ENCODE data around the gene MAN2A1.

Gene MAN2A1

DNA sequence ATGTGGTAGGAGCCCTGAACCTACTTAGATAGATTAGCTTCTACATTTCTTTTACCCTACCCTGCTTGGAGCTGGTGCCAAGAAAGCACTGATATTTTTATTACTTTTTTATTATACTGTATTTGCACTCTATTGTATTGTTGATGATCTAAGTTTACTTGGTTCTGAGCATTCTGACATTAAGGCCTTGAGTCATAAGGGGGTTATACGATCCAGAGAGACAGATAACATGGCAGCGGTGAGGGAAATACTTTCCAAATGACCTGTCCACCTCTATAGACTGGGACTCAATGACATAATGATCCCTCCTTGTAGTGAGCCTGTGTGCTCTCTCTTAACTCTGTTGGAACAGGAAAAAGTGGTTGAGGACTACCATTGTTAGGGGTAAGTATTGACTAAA is 176.3 kb downstream of the MAN2A1 start:
- Histone ChIP-seq H3K27ac (ENCODE audit: low read depth, low read length) (no peak overlapping the region), H3K4me3 (ENCODE audit: low read depth in 1 of 5, low read length in 5 of 5) (no peak overlapping the region), H3K27me3 (ENCODE audit: control insufficient read depth in 5 of 5, insufficient read depth in 4 of 5, low read length in 5 of 5) (no peaks in the 10 kb centered on the region), H3K9me3 (ENCODE audit: control insufficient read depth in 5 of 5, low read length in 5 of 5) (no peaks in the 10 kb centered on the region), H3K36me3 (ENCODE audit: control insufficient read depth in 5 of 5, insufficient read depth in 5 of 5, low read length in 5 of 5) (peaks cover 20 to 42% (median 38%) of the 10 kb centered on the region in 5 donors), H3K4me1 (ENCODE audit: control insufficient read depth in 5 of 5, insufficient read depth in 5 of 5, low read length in 5 of 5) (peaks cover 0 to 2% (median 0%) of the 10 kb centered on the region in 5 donors), H3K9ac (ENCODE audit: low read length in 5 of 5) (no peak overlapping the region)

DNA sequence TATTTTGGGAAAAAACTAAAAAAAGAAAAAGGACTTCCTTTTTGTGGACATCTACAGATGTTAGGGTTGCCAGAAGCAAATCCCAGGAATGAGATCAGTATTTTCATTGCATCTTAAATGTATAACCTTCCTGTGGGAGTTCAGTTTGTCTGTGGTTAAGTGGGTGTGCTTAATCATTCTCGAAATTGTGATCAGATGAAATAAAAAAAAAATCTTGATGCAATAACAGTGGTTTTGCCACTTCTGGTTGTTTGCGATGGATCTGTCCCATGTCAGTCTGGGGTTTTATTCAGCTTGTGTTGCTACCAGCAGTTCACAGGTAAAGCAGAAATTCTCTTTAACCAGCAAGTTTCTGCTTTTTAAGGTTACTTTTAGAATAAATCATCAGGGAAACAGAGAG is 179.0 kb downstream of the MAN2A1 start:
- Histone ChIP-seq H3K9me3 (ENCODE audit: control insufficient read depth in 5 of 5, low read length in 5 of 5) (peaks cover 0 to 4% (median 0%) of the 10 kb centered on the region in 5 donors), H3K4me1 (ENCODE audit: control insufficient read depth in 5 of 5, insufficient read depth in 5 of 5, low read length in 5 of 5) (peaks cover 0 to 2% (median 0%) of the 10 kb centered on the region in 5 donors), H3K36me3 (ENCODE audit: control insufficient read depth in 5 of 5, insufficient read depth in 5 of 5, low read length in 5 of 5) (peaks cover 16 to 31% (median 29%) of the 10 kb centered on the region in 5 donors), H3K9ac (ENCODE audit: low read length in 5 of 5) (no peak overlapping the region), H3K27me3 (ENCODE audit: control insufficient read depth in 5 of 5, insufficient read depth in 4 of 5, low read length in 5 of 5) (no peaks in the 10 kb centered on the region), H3K27ac (ENCODE audit: low read depth, low read length) (no peak overlapping the region), H3K4me3 (ENCODE audit: low read depth in 1 of 5, low read length in 5 of 5) (no peak overlapping the region)

DNA sequence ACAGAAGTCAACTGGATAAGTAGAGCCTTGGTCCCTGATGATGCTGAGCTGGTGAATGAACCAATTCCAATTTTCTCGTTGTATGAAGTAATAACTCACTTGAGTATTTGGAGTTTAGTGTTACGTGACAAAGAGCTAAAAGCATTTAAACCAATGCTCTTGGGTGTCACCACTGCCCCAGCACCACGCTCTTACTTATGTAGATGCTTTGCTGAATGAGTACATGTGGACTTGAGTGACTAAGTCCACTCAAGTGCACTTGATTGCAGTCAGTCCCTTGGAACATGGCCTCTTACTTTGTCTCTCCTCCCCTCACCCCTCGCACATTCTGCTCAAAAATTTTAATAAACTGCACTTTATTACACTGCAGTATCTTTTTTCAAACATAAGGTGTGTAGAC is 184.0 kb downstream of the MAN2A1 start:
- peaks cover 0 to 2% (median 0%) of the 10 kb centered on the region in 5 donors for H3K36me3 ChIP-seq (ENCODE audit: control insufficient read depth in 5 of 5, insufficient read depth in 5 of 5, low read length in 5 of 5)
- H3K4me3 ChIP-seq (ENCODE audit: low read depth in 1 of 5, low read length in 5 of 5) = no peak overlapping the region
- no peaks in the 10 kb centered on the region for H3K4me1 ChIP-seq (ENCODE audit: control insufficient read depth in 5 of 5, insufficient read depth in 5 of 5, low read length in 5 of 5)
- no peak overlapping the region for H3K27ac ChIP-seq (ENCODE audit: low read depth, low read length)
- H3K9ac ChIP-seq (ENCODE audit: low read length in 5 of 5) = no peak overlapping the region
- H3K9me3 ChIP-seq (ENCODE audit: control insufficient read depth in 5 of 5, low read length in 5 of 5) = peaks cover 0 to 4% (median 0%) of the 10 kb centered on the region in 5 donors
- no peaks in the 10 kb centered on the region for H3K27me3 ChIP-seq (ENCODE audit: control insufficient read depth in 5 of 5, insufficient read depth in 4 of 5, low read length in 5 of 5)

DNA sequence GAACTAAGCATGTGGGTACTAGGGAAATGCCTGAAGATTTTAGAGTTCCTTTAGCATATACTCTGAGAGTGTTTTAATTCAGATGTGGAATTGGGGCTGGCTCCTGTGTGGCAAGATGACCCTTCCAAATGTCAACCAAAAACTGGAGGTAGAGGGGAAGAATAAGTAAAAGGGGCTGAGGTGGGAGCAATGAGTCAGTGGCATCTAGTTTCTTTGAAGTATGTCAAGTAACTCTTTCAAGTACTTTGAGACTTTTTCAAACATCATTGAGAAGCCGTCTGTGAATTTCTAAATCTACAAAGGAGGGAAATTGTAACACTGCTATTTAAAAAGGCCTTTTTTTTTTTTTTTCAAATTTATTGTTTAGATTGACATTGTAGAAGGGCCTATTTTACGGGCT is 184.4 kb downstream of the MAN2A1 start:
- H3K9me3 ChIP-seq (ENCODE audit: control insufficient read depth in 5 of 5, low read length in 5 of 5) = peaks cover 0 to 4% (median 0%) of the 10 kb centered on the region in 5 donors
- no peaks in the 10 kb centered on the region for H3K36me3 ChIP-seq (ENCODE audit: control insufficient read depth in 5 of 5, insufficient read depth in 5 of 5, low read length in 5 of 5)
- H3K4me1 ChIP-seq (ENCODE audit: control insufficient read depth in 5 of 5, insufficient read depth in 5 of 5, low read length in 5 of 5) = no peaks in the 10 kb centered on the region
- H3K9ac ChIP-seq (ENCODE audit: low read length in 5 of 5) = no peak overlapping the region
- no peak overlapping the region for H3K4me3 ChIP-seq (ENCODE audit: low read depth in 1 of 5, low read length in 5 of 5)
- H3K27ac ChIP-seq (ENCODE audit: low read depth, low read length) = no peak overlapping the region
- H3K27me3 ChIP-seq (ENCODE audit: control insufficient read depth in 5 of 5, insufficient read depth in 4 of 5, low read length in 5 of 5) = no peaks in the 10 kb centered on the region

DNA sequence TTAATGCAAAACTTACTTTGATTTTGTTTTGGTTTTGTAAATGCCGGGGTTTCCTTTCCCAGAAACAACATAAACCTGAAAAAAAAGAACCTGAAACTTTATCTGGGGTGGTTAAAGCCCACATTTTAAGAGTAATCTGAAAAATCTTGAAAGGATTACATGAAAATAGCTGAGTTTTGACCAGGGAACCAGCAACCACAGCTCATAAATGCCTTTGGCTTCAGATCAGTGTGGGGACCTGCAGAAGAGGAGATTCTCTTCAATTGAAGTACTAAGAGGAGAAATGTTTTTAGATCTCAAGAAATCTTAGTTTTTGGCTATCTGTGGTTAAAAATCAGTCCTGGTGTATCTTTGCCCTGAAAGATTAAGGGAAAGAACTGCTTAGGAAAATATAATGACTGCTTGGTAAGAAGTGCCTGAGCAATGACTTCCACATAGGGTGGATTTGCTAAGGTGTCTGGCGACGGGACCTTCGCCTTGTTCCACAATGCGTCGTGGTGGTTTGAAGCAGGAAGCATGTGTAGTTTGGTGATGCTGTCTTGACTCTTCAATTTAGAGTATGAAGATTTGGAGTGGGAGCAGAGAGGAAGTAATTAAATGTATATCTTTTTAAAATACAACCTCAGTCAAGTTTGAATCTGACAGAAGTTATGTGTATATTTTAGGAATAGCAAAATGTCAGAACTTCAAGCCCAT is 186.5 kb downstream of the MAN2A1 start:
- H3K4me3 ChIP-seq (ENCODE audit: low read depth in 1 of 5, low read length in 5 of 5) = no peak overlapping the region
- no peaks in the 10 kb centered on the region for H3K4me1 ChIP-seq (ENCODE audit: control insufficient read depth in 5 of 5, insufficient read depth in 5 of 5, low read length in 5 of 5)
- no peak overlapping the region for H3K9ac ChIP-seq (ENCODE audit: low read length in 5 of 5)
- H3K36me3 ChIP-seq (ENCODE audit: control insufficient read depth in 5 of 5, insufficient read depth in 5 of 5, low read length in 5 of 5) = no peaks in the 10 kb centered on the region
- peaks cover 0 to 4% (median 0%) of the 10 kb centered on the region in 5 donors for H3K9me3 ChIP-seq (ENCODE audit: control insufficient read depth in 5 of 5, low read length in 5 of 5)
- H3K27ac ChIP-seq (ENCODE audit: low read depth, low read length) = no peak overlapping the region
- H3K27me3 ChIP-seq (ENCODE audit: control insufficient read depth in 5 of 5, insufficient read depth in 4 of 5, low read length in 5 of 5) = no peaks in the 10 kb centered on the region

DNA sequence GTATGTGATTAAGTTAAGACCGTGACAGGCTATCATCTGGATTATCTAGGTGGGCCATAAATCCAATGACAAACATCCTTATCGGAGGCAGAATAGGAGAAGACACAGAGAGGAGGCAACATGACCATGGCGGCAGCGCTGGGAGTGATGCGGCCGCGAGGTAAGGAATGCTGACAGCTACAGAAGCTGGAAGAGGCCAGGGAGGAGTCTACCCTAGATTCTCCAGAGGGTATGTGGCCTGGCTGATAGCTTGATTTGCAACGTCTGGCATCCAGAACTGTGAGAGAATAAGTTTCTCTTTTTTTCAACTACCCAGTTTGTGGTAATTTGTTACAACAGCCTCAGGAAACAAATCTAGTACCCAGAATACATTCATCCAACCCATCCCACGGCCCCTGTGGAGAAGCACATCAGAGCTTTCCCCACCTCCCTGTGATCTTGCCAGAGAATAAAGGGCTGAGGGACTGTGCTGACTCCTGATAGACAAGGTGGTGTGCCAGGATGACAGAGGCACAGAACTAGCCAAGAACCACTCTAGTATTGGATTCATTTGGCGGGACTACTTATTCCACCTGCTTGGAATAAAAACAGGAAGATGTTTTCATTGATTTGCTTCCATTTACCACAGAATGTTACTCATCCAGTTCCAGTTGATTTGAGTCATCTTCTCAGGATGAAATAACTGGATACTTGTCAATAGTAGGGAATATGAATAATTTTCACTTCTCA is 187.4 kb downstream of the MAN2A1 start:
- H3K4me3 ChIP-seq (ENCODE audit: low read depth in 1 of 5, low read length in 5 of 5) = no peak overlapping the region
- H3K9ac ChIP-seq (ENCODE audit: low read length in 5 of 5) = no peak overlapping the region
- H3K4me1 ChIP-seq (ENCODE audit: control insufficient read depth in 5 of 5, insufficient read depth in 5 of 5, low read length in 5 of 5) = no peaks in the 10 kb centered on the region
- no peaks in the 10 kb centered on the region for H3K27me3 ChIP-seq (ENCODE audit: control insufficient read depth in 5 of 5, insufficient read depth in 4 of 5, low read length in 5 of 5)
- H3K36me3 ChIP-seq (ENCODE audit: control insufficient read depth in 5 of 5, insufficient read depth in 5 of 5, low read length in 5 of 5) = no peaks in the 10 kb centered on the region
- no peak overlapping the region for H3K27ac ChIP-seq (ENCODE audit: low read depth, low read length)
- peaks cover 0 to 4% (median 0%) of the 10 kb centered on the region in 5 donors for H3K9me3 ChIP-seq (ENCODE audit: control insufficient read depth in 5 of 5, low read length in 5 of 5)

DNA sequence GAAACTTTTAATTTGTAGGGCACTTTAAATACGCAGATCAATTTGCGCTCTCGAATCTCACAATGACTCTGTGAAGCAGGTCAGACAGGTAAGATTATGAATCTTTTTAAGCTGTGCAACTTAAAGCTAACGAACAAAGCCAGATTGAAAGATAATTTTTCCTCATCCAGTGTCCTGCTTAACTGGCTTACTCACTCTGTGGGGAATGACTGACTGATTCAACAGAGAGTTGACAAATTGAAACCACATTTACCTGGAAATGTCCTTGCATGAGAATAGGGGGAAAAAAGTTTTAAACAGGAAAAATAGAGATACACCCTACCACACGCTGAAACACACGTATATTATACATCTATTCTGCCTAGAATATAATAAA is 187.9 kb downstream of the MAN2A1 start:
- no peaks in the 10 kb centered on the region for H3K36me3 ChIP-seq (ENCODE audit: control insufficient read depth in 5 of 5, insufficient read depth in 5 of 5, low read length in 5 of 5)

DNA sequence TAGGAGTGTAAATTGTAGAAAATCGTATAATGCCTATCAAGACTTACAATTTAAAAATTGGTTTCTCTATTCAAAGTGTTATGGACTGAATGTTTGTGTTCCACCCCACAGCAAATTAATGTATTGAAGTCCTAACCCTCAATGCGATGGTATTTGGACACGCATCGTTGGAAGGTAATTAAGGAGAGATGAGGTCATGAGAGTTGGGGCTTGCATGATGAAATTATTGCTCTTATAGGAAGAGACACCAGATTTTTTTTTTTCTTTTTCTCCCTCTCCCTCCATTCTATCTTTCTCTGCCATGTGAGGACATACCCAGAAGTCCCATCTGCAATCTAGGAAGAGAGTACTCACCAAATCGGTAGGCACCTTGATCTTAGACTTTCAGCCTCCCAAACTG is 189.2 kb downstream of the MAN2A1 start:
- no peak overlapping the region for H3K4me3 ChIP-seq (ENCODE audit: low read depth in 1 of 5, low read length in 5 of 5)
- no peak overlapping the region for H3K27ac ChIP-seq (ENCODE audit: low read depth, low read length)
- H3K9me3 ChIP-seq (ENCODE audit: control insufficient read depth in 5 of 5, low read length in 5 of 5) = no peaks in the 10 kb centered on the region
- H3K9ac ChIP-seq (ENCODE audit: low read length in 5 of 5) = no peak overlapping the region
- H3K27me3 ChIP-seq (ENCODE audit: control insufficient read depth in 5 of 5, insufficient read depth in 4 of 5, low read length in 5 of 5) = no peaks in the 10 kb centered on the region
- no peaks in the 10 kb centered on the region for H3K4me1 ChIP-seq (ENCODE audit: control insufficient read depth in 5 of 5, insufficient read depth in 5 of 5, low read length in 5 of 5)
- H3K36me3 ChIP-seq (ENCODE audit: control insufficient read depth in 5 of 5, insufficient read depth in 5 of 5, low read length in 5 of 5) = no peaks in the 10 kb centered on the region

More for the DNA sequence above, 187.9 kb downstream of the MAN2A1 start:
- Histone ChIP-seq H3K4me1 (ENCODE audit: control insufficient read depth in 5 of 5, insufficient read depth in 5 of 5, low read length in 5 of 5) (no peaks in the 10 kb centered on the region), H3K9me3 (ENCODE audit: control insufficient read depth in 5 of 5, low read length in 5 of 5) (peaks cover 0 to 4% (median 0%) of the 10 kb centered on the region in 5 donors), H3K9ac (ENCODE audit: low read length in 5 of 5) (no peak overlapping the region), H3K27ac (ENCODE audit: low read depth, low read length) (no peak overlapping the region), H3K27me3 (ENCODE audit: control insufficient read depth in 5 of 5, insufficient read depth in 4 of 5, low read length in 5 of 5) (no peaks in the 10 kb centered on the region), H3K4me3 (ENCODE audit: low read depth in 1 of 5, low read length in 5 of 5) (no peak overlapping the region)

DNA sequence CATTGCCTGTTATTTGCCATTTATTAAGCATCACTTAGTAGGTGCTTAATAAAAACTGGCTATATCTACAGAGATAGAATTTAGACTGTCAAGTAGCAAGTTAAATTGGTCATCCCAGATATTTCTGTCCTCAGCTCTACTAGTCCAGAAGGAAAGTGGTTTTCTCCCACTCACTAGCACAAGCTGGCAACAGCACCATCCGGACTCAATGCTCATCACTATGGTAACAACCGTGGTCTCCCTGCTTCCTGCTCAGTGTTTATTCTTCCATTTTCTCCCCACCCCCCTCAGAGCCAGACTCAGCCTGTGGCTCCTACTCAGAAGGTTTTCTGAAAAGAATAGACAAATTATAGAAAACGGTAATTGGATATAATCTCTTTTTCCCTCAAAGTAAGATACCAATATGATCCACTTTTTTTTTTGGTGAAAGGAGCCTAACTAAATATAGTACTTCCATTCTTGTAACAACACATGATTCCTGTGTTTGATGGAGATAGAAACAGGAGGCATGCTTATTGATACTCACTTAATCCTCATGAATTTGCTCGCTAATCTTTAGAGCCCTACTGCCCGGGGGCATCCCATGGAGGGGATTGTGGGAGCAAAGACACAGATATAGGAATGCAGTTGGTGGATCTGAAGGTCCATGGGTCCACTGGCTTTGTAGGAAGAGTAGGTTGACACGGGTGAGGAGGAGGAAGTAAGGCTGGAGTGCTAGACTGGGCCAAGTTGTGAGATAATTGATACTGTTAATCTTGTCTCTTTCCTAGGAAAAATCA is 191.4 kb downstream of the MAN2A1 start:
- H3K27ac ChIP-seq (ENCODE audit: low read depth, low read length) = no peak overlapping the region
- no peak overlapping the region for H3K4me3 ChIP-seq (ENCODE audit: low read depth in 1 of 5, low read length in 5 of 5)
- no peaks in the 10 kb centered on the region for H3K4me1 ChIP-seq (ENCODE audit: control insufficient read depth in 5 of 5, insufficient read depth in 5 of 5, low read length in 5 of 5)
- no peak overlapping the region for H3K9ac ChIP-seq (ENCODE audit: low read length in 5 of 5)
- no peaks in the 10 kb centered on the region for H3K36me3 ChIP-seq (ENCODE audit: control insufficient read depth in 5 of 5, insufficient read depth in 5 of 5, low read length in 5 of 5)
- peaks cover 0 to 2% (median 0%) of the 10 kb centered on the region in 5 donors for H3K9me3 ChIP-seq (ENCODE audit: control insufficient read depth in 5 of 5, low read length in 5 of 5)
- no peaks in the 10 kb centered on the region for H3K27me3 ChIP-seq (ENCODE audit: control insufficient read depth in 5 of 5, insufficient read depth in 4 of 5, low read length in 5 of 5)

DNA sequence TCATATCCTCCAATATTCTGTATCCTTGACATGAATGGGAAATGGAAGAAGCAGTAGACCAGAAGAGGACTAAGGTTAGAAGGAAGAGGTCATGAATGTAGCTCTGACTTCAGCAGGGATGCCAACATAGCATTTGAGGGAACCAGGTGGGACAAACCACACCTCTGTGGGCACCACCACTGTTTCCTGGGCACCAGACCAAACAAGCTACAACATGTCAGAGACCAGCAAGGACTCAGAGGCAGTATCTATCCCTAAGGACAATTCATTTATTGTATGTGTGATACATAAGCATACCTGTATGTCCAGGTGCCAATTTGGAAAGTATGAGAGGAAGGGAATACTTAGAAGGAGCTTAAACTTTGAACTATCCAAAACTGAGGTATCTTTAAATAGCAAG is 192.8 kb downstream of the MAN2A1 start:
- Histone ChIP-seq H3K27me3 (ENCODE audit: control insufficient read depth in 5 of 5, insufficient read depth in 4 of 5, low read length in 5 of 5) (no peaks in the 10 kb centered on the region), H3K4me1 (ENCODE audit: control insufficient read depth in 5 of 5, insufficient read depth in 5 of 5, low read length in 5 of 5) (no peaks in the 10 kb centered on the region), H3K9ac (ENCODE audit: low read length in 5 of 5) (no peak overlapping the region), H3K27ac (ENCODE audit: low read depth, low read length) (no peak overlapping the region), H3K9me3 (ENCODE audit: control insufficient read depth in 5 of 5, low read length in 5 of 5) (peaks cover 0 to 2% (median 0%) of the 10 kb centered on the region in 5 donors), H3K36me3 (ENCODE audit: control insufficient read depth in 5 of 5, insufficient read depth in 5 of 5, low read length in 5 of 5) (no peaks in the 10 kb centered on the region), H3K4me3 (ENCODE audit: low read depth in 1 of 5, low read length in 5 of 5) (no peak overlapping the region)
